AG04449 (cell line): ENCODE measurements around the gene ASB11.

Source experiments
- CTCF ChIA-PET: fragments of 350-600 bp; formaldehyde crosslinking; extraction: SDS; loops from one replicate; lab custom pipeline; 2021; ENCODE audit warnings: antibody characterized with exemption; lab: Yijun Ruan, JAX
- POLR2A ChIA-PET: fragments of 400-600, 350-600 bp; formaldehyde crosslinking; extraction: SDS; loops from one replicate; lab custom pipeline; 2020; ENCODE audit warnings: antibody characterized with exemption, inconsistent platforms; lab: Yijun Ruan, JAX
- DNase-seq: peaks from one replicate; pipeline ENCODE4 v3.0.0-alpha.2; 2010; ENCODE audit warnings: low read depth, low spot score
- H3K4me3 ChIP-seq: 2 replicates; pipeline ENCODE4 v1.5.1; 2011; ENCODE audit warnings: low read depth, mild to moderate bottlenecking, control low read depth, low read length
- TF ChIP-seq, protein P1 (sequence below): IDR thresholded peaks from one replicate; pipeline ENCODE4 v1.5.1; 2011; ENCODE audit warnings: mild to moderate bottlenecking, moderate library complexity, low read length, control low read depth, inconsistent platforms; ENCODE audit not compliant: insufficient read depth; ENCODE audit errors: missing control alignments

The ASB11 gene

DNA sequence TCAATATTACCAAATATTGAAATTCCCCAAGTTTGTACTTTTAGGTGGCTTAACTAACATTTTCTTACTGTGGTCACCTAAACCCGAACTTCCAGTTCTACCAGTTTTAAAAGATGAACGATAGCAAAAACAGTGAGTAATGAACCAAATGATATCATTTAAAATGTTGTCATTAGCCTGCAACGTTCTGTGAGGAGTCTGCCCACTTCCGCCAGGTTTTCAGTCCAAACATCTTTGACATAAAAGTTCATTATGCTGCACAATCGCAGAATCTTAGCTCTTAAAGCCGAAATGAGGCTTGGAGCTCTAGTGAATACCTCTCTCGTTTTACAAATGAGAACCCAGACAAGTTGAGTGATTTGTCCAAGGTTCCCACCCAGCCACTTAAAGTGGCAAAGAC lies 19.1 kb upstream of the ASB11 start:
- POLR2A ChIA-PET: no interaction called here
- DNase-seq: no peak
- TF ChIP-seq, protein P1, sequence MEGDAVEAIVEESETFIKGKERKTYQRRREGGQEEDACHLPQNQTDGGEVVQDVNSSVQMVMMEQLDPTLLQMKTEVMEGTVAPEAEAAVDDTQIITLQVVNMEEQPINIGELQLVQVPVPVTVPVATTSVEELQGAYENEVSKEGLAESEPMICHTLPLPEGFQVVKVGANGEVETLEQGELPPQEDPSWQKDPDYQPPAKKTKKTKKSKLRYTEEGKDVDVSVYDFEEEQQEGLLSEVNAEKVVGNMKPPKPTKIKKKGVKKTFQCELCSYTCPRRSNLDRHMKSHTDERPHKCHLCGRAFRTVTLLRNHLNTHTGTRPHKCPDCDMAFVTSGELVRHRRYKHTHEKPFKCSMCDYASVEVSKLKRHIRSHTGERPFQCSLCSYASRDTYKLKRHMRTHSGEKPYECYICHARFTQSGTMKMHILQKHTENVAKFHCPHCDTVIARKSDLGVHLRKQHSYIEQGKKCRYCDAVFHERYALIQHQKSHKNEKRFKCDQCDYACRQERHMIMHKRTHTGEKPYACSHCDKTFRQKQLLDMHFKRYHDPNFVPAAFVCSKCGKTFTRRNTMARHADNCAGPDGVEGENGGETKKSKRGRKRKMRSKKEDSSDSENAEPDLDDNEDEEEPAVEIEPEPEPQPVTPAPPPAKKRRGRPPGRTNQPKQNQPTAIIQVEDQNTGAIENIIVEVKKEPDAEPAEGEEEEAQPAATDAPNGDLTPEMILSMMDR: no peak
- CTCF ChIA-PET: no interaction called here
- peak overlapping the region; percentile 74 for H3K4me3 ChIP-seq

DNA sequence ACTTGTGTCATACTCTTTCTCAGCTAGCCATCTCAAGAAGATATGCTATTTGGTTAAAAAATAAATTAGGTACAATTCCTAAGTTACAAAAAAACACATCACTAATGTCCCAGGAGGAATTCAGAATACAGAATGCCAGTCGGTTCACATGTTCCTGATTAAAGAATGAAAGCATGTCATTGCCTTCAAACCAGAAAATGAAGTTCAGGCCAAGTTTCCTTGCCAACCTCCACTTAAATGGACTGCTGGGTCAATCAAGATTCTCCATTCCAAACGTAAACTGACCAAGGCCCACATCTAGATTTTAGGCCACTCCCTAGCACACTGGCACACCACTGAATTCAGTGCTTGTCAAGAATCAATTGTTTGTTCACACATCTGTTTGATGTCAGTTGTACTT lies 13.4 kb upstream of the ASB11 start:
- H3K4me3 ChIP-seq: no peak overlapping the region
- no peak for DNase-seq
- CTCF ChIA-PET: no interaction called here
- TF ChIP-seq, protein P1: no peak
- POLR2A ChIA-PET: no interaction called here

DNA sequence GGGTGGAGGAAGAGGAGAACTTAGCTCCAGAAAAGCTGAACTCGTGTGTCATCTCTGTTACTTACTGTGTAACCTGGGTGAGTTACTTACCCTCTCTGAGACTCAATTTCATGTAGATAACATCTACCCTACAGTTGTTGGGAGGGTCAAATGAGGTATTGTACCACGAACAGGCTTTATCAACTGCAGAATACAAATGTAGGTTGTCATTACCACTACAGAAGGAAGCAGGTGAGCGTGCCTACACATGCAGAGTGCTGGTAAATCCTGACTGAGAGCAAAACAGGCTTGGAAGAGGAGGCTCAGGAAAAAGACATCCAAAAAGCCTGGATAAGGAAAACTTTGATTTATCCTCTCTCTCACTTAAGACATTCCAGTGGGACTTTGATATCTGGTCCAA lies 12.7 kb upstream of the ASB11 start:
- DNase-seq: no peak
- POLR2A ChIA-PET: no interaction called here
- CTCF ChIA-PET: no interaction called here
- no peak overlapping the region for H3K4me3 ChIP-seq
- TF ChIP-seq, protein P1: no peak

DNA sequence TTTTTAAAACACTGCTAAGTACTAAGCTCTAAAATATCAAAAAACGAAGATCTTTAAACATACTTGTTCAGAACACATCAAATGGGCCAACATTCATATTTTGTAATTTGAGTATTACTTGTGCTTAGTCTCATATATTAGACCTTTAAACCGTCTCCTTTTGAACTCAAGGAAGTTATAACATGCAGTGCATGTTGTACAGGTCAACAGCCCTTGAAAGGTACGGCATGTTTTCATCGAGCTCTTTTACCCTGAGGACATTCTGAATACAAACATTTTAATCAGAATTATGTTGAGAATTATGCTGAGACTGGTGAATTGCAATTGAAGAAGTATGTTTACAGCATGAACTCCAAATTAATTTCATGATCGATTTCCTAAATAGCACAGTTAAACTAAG lies 7.0 kb upstream of the ASB11 start:
- TF ChIP-seq, protein P1: no peak
- POLR2A ChIA-PET: no interaction called here
- CTCF ChIA-PET: interaction anchor here (0.9 kb wide), 2 partner anchors 11 to 145 kb away, joined by 3 read pairs; no protein-coding TSS in a partner anchor
- no peak for DNase-seq
- H3K4me3 ChIP-seq: no peak overlapping the region

DNA sequence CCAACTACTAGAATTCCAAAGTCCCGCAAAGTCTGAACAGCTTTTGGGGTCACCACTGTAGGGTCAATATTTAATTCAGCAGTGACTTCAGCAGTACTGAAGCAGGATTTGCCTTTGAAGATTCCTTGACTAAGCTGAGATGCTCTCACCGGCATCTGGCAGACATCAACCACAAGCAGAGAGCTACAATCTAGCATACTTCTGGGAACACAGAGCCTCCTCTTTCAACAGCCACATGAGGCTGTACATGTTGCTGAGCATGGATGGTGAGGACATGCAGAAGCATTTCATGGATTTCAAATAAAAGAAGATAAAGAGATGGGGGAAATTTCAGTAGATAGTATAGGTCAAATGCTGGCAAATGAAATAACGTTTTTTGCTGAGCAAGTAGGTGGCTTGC lies 6.6 kb upstream of the ASB11 start:
- H3K4me3 ChIP-seq: no peak overlapping the region
- no peak for DNase-seq
- CTCF ChIA-PET: interaction anchor here (0.9 kb wide), 2 partner anchors 12 to 146 kb away, joined by 3 read pairs; no protein-coding TSS in a partner anchor
- TF ChIP-seq, protein P1: no peak
- POLR2A ChIA-PET: no interaction called here

DNA sequence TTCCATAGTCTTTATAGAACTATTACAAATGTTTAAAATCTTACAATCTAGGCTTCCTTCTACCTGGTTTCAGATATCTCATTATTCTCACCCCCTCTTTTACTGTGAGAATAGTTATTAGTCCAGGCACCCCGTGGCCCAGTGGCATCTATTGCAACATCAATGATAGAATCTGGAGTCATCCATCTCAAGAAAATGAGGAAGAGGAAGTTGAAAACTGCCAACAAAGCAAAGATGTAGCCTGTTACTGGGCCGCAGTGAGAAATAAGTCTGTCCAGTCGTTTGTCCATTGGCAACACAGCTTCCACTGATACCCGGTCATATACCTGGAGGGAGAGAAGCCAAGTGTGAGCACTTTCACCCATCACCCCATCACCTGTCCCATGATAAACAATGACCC lies 6.0 kb upstream of the ASB11 start:
- ChIA-PET POLR2A (no interaction called here), CTCF (no interaction called here)
- TF ChIP-seq, protein P1: no peak
- no peak overlapping the region for H3K4me3 ChIP-seq
- no peak for DNase-seq
